Left ventricle myocardium superior (tissue), 1 donor: ENCODE data around the gene RPTOR. TPM values are rescaled to one million over a fixed set of nuclear protein-coding genes. Genes with fewer than 3 reads are reported as not detected.
"Not testable (repeated sequence)": the region's sequence is repeated elsewhere in the genome, so short reads cannot be mapped to it uniquely, and the experiment has no call there.

Experiments used
- ATAC-seq: fragments of 200-7000 bp; cut with Tn5 transposase; one replicate; pipeline ENCODE4 v1.9.1; 2020; ENCODE audit warnings: mild to moderate bottlenecking, moderate library complexity
- DNase-seq: peaks from one replicate; pipeline ENCODE4 v3.0.0-alpha.2; 2020
- intact Hi-C: fragments of 100-400 bp; cut with micrococcal nuclease; formaldehyde crosslinking; loops from one replicate; pipeline ENCODE4 v1.11.0; 2022
- total RNA-seq: library from RNA; stranded (reverse); fragmentation: NEBNext Ultra II Directional; extraction: Animal tissue kit (Norgen Biotek cat#: 25700); gene quantifications from one replicate; pipeline ENCODE4 v1.2.1, GENCODE V29; 2021
- donor health status: DM: no; HTN: yes; CAD: no; lungs with severe emphysema.

RPTOR gene
- total RNA-seq, 1 donor from 2014 or later = 20.9 TPM

DNA sequence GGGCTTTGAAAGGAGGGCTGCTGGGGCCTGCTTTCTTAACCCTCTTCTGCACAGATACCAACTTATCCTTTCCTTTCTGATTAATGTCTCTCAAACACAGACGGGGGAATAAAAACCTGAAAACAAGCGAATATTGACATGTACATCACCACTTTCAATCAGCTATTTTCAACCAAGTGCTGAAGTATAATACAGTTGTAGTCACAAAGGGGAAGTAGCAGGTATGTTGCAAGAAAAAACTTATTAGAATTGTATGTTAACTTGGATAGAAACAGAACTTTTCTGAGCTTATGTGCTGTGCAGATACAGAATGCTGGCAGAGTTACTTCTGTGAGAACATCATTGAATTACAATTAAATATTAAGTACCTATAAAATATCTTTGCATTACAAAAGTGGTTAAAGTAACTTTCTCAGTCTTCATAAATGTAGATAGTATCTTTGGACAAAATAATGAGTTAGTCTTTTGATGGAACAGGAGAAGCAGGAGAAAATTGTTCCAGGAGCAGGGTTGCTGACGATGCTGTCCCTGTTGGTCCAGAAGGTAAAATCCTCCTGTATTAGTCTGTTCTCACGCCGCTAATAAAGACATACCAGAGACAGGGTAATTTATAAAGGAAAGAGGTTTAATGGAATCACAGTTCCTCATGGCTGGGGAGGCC, 59.5 kb downstream of the RPTOR start:
- ATAC-seq = no peak
- no peak for DNase-seq
- intact Hi-C loops = no loop called here

DNA sequence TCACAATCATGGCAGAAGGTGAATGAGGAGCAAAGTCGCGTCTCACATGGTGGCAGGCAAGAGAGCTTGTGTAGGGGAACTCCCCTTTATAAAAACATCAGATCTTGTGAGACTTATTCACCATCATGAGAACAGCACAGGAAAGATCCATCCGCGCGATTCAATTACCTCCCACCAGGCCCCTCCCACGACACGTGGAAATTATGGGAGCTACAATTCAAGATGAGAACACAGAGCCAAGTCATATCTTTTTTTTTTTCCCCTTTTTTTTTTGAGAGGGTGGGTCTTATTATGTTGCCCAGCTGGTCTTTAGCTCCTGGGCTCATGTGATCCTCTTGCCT, 60.0 kb downstream of the RPTOR start:
- intact Hi-C loops = no loop called here
- ATAC-seq (no peak), DNase-seq (no peak)

DNA sequence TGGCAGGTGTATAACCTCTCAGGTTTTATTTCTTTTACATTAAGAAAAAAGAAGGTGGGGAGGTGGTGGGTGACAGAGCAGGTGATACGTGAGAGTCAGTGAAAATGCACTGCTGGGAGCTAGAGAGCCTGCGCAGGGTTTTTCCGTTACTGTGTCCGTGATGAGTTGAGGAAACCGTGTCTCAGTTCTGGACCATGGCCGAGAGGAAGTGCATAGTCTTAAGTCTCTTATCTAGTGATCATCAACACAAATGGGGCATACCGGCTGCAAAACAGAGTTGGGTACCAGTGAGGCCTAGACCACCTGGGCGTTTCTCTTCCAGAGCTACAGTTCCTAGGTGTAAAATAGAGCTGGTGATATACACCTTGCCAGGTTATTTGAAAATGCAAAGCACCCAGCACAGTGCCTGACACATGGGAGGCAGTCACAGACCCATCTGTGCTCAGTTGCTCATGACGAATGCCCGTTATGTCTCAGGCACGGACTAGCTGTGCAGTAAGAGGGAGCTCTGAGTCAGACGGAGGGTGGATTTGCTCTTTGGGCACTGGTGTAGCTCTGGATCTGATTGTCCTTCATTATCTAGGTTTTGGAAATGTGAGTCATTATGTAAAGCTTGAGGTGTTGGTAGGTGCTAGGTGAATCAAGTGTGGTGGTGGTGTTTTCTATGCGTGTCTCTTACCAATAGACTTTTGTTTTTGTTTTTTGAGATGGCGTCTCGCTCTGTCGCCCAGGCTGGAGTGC, 60.9 kb downstream of the RPTOR start:
- DNase-seq (no peak), ATAC-seq (no peak)
- intact Hi-C loops = no loop called here

DNA sequence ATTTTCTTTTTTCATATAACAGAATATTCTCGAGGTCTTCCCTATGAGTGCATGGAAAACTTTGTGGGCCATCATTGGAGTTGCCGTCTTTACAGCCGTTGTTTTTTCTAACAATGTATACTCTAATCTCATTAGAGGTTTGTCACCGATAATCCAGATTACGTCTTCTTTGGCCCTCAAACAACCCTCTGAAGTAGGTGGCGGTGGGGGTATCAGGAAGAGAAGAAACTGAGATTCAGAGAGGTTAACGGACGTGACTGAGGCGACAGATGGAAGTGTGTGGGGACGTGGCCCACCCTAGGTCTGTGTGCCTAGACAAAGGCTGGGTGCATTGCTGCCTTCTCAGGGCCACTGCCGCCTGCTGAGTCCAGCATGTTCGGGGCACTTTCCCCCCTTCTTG, 63.7 kb downstream of the RPTOR start:
- no peak for ATAC-seq

DNA sequence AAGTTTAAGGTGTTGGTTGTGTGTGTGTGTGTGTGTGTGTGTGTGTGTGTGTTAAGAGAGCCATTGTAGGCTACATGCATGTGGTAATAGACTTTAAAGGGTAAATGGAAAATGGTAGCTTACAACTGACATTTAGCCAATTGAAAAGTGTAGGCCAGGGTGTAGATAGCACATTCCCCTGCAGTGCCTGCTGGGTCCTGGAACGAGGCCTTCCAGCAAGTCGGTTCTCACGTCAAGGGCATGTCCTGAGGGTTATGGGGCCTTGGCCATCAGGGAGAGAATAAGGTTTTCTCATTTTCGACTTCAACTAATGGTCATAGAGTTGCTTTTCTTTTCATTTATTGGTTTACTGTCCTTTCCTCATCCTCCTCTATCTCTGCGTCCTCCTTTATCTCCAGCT, 65.1 kb downstream of the RPTOR start:
- intact Hi-C loops = no loop called here
- no peak for DNase-seq
- ATAC-seq = peak; percentile 82

More for the DNA sequence above, 63.7 kb downstream of the RPTOR start:
- intact Hi-C loops = no loop called here
- no peak for DNase-seq

DNA sequence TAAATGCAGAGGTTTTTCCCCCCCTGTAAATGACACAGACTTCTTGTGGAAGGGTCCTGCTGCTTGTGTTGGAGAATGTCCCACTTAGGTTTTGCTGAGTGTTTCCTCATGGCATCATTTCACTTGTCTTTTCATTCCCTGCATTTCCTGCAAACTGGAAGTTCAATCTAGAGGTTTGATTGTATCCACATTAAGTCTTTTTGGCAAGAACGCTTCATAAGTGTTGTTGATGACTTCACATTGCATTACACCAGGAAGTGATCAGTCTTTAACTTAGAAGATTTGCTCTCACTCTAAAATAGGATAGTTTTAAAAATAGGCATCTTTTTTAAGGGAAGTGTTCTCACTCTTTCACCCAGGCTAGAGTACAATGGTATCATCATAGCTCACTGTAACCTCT, 67.2 kb downstream of the RPTOR start:
- DNase-seq (no peak), ATAC-seq (no peak)
- intact Hi-C loops = no loop called here

DNA sequence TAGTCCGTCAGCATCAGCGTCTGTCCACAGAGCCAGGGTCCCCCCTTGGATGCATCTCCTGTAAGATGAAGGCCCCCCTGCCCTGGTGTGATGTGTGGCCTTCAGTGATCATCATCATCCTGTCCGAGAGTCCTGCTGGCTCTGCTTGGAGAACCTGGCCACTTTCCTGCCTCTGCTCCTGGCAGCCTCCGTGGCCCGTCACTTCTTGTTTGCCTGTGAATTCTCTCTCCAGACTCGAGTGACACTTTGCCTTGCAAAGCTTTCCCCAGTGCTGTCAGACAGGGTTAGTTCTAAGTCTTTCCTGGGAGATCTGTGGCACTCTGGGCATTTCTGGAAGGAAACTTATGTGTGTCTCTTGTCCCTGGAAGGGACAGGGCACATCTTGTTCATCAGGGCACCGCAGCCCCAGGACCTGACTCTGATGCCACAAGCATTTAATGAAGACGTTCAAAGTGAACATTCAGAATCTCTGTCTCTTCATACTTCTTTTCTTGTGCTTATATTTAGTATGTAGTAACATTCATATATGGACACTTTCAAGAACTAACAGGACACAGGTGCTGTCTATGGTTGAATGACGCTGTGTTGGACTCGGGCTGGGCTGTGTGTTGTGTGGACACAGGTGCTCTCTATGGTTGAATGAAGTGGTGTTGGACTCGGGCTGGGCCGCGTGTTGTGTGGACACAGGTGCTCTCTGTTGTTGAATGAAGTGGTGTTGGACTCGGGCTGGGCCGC, 68.5 kb downstream of the RPTOR start:
- intact Hi-C loops = no loop called here
- no peak for ATAC-seq
- DNase-seq = no peak

DNA sequence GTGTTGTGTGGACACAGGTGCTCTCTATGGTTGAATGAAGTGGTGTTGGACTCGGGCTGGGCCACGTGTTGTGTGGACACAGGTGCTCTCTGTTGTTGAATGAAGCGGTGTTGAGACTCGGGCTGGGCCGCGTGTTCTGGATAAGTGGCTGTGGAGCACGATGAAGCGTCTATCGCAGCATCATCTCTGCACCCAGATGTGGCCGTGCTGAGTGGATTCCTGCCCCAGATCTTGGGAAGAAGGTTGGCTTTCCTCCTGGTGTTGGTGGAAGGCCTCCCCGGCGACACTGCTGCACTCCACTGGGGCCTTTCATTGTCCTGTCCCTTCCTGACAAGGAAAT, 69.1 kb downstream of the RPTOR start:
- intact Hi-C loops = no loop called here
- no peak for DNase-seq
- no peak for ATAC-seq

DNA sequence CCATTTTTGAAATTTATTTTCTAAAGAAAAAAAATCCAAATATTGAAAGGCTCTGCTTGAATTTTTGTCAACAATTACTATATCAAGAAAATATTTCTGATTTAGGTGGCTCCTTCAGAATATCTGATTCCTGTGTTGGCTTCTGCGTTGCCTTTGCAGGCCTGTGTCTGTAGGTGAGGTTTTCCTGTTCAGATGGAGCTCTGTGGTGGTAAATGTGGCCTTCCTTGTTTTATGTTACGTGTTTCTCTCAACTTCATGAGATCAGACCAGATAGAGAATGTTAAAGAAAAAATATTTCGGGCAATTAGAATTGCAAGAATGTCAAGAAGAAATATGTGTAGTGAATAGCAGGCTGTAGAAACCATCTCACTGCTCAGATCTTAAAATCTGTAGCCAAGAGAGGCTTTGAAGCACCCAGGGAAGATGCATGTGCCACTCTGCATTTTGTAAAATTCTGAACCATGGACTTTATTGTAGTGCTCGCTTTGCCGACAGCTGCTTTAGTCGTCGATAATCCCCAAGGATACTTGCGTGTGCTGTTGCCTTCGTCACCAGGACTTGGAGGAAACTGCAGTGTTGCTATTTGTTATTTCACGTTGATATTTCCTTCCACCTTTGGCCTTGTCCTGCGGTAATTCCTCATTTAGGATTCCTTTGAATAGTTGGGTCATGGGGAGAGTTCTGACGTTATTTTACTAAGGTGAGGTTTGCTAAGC, 69.9 kb downstream of the RPTOR start:
- intact Hi-C loops = no loop called here
- DNase-seq (no peak), ATAC-seq (no peak)

DNA sequence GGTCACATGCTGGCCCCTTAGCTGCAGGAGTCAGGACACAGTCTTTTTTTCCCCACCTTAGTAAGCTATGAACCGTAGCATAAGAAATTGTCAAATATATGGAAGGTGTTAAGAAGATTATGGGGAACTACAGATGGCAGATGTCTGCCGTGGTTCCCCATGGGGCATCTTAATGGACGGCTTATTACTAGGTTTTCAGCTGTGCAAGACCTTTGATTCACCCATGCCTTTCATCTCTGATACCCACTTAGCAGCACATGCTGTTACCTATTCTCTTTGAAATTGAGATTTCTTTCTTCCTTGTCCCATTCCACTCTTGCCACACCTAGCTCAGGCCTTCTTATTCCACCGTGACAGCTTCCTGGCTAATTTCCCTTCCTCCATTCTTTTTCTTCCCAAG, 70.7 kb downstream of the RPTOR start:
- ATAC-seq (no peak), DNase-seq (no peak)
- intact Hi-C loops = no loop called here

DNA sequence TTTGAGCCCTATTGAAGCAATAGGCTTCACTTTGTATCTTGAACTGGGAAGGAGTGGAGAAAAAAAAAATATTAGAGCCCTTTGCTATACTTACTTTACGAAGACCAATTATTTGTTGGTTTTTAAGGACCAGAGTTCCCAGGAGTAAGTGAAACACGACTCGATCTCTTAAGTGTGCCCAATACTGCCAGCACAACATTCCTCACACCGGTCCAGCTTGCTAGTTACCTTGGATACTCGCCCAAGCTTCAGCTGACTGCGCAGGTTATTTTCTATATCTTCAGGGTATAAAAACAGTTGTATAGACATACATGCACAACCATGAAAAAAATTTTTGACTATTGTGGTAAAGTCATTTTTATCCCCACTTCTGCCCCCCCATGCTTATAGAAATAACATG, 72.1 kb downstream of the RPTOR start:
- ATAC-seq = no peak

DNA sequence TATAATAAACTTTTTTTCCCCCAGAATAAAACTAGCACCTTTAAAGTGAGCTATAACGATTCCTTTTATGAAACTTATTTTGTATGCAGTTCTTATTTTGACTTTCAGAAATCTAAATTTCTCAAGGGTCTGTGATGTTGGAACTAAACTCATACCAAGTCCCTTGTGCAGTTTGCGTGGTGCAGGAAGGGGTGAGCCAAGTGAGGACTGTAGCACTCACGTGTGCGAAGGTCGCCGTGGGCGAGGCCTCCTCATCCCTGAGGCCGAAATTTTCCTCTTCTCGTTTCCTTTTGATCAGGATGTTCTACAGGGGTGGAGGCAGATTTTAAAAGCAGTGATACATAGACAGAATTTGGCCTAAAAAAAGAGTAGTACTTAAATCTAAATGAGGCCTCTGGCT, 73.7 kb downstream of the RPTOR start:
- intact Hi-C loops = no loop called here
- DNase-seq (no peak), ATAC-seq (no peak)

More for the DNA sequence above, 72.1 kb downstream of the RPTOR start:
- no peak for DNase-seq
- intact Hi-C loops = no loop called here

DNA sequence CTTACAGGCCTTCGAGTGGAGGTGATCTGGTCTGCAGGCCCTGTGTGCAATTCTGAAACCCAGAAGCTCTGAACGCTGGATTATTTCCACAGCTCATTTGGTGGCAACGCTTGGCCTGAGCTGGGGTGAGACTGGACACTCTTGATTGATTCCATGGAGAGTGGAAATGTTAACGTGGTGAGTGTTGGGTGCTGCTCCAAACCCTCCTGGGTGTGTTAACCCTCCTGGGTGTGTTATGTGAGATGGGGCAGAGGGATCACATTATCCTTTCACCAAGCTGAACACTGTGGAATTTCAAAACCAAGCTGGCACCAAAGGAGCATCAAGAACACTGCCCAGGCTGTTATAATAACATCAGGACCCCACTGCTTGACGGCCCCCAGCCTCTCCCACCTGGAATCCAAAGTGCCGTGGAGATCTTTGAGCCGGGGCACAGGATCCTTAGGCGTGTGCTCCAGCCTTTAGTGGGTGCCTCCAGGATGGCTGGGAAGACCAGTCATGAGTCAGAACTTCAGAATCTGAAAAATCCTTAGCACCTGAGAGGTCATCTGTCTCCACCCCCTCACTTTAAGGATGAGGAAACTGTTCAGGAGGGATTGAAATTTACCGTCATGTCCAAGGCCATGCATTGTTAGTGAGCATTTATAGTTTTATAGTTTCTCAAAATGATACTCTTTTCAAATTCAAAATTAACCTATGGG, 75.0 kb downstream of the RPTOR start:
- intact Hi-C loops = no loop called here
- DNase-seq (no peak), ATAC-seq (no peak)

DNA sequence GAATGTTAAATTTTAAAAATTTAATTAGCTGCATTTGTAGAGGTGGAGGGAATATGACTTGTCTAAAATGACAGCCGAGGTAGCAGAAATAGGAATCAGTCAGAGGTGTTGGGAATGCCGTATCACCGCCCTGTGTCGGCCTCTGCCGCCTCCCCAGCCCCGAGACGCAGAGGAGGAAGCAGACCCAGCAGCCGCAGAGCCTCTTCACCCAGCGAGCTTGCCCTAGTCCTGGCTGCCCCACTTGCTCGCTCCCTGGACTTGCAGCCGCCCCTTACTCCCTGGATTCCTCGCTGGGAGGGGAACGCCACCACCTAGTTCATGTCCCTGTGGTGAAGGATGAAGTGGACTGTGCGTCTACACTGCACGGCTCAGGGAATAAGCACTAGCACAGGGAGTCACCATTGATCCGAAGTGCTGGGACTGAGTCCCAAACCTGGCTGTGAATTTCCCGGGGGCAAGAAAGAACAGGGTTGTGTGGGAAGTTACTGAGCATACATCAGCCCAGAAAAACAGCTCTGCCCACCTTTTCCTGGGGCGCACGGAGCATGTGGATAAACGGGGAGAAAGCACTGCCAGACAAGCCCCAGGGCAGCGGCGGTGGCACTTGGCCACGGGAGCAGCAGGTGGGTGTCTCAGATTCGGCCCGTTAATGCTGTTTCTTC, 76.8 kb downstream of the RPTOR start:
- intact Hi-C loops = no loop called here
- ATAC-seq = no peak
- DNase-seq = no peak

DNA sequence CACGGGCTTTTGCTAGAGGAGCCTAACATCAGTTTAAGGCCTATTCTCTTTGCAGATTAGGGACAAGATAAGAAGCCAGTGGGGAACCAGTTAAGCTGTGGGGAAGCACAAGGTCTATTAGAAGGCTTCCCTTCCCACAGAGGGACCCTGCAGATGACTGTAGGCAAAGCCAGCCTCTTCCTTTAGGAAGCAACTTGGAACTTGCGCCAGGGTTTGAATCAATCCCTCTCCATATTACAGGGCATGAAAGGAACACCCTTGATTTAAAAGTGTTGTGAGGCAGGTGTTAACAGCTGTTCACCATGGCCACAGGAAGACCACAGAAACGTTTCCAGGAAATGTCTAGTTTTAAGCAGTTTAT, 77.3 kb downstream of the RPTOR start:
- ATAC-seq = no peak
- intact Hi-C loops = no loop called here

DNA sequence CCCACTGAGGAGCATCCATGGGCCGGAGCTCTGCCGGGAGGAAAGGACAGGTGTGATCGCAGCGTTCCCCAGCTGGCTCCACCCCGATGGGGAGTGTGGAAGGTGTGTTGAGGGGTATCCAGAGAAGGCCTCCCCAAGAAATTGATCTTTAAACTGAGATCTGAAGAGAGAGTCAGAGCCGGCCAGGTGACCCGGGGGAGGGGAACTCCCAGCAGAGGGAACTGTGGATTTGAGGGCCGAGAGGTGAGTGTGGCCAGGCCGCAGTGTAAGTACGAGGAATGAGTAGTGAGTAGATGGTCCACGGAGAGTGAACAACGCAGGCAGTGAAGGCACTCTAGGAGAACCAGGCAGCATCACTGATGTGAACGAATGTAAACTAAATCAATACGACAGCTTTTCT, 80.2 kb downstream of the RPTOR start:
- no peak for DNase-seq
- ATAC-seq = no peak
- intact Hi-C loops = no loop called here

More for the DNA sequence above, 77.3 kb downstream of the RPTOR start:
- DNase-seq = no peak

DNA sequence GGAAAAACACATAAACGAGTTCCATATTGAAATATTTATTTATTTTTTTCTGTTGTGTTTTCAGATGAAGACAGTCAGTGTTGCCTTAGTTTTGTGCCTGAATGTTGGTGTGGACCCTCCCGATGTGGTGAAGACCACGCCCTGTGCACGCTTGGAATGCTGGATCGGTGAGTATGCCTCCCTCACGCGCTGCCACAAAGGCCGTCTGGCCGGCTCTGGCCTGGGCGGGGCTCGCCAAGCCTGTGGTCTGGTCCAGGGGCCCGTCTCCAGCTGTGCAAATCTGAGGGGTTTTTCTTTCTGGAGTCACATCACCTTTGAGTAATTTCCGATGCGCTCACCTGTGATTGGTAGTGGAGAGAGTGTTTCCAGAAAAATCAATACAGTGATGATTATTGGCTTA, 81.0 kb downstream of the RPTOR start:
- ATAC-seq (no peak), DNase-seq (no peak)

DNA sequence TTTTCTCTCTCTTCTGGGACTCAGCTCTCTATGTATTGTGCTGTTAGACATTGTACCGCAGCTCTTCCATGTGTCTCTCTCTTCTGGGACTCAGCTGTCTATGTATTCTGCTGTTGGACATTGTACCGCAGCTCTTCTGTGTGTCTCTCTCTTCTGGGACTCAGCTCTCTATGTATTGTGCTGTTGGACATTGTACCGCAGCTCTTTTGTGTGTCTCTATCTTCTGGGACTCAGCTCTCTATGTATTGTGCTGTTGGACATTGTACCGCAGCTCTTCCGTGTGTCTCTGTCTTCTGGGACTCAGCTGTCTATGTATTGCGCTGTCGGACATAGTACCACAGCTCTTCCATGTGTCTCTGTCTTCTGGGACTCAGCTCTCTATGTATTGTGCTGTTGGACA, 84.2 kb downstream of the RPTOR start:
- DNase-seq, ATAC-seq, intact Hi-C loops: not testable (repeated sequence)

More for the DNA sequence above, 81.0 kb downstream of the RPTOR start:
- intact Hi-C loops = no loop called here
